GM21723 (cell line): ENCODE results near the gene A4GALT.
A peak's percentile ranks its signal among the peaks of the same experiment; 100 is the strongest.
"Not testable (repeated sequence)": the region's sequence is repeated elsewhere in the genome, so short reads cannot be mapped to it uniquely, and the experiment has no call there.

Experiments
- ATAC-seq: cut with Tn5 transposase; IDR thresholded peaks from one replicate; pipeline ENCODE4 v1.9.1; 2021; ENCODE audit warnings: mild to moderate bottlenecking, moderate library complexity; ENCODE audit not compliant: unreplicated experiment

The A4GALT gene

GRCh38 chr22:42720263-42721044, at the start of gene A4GALT:
TSS of gene A4GALT (minus strand) at chr22:42720870. CDS start at chr22:42693951, 26,919 bp downstream.
- no peak for ATAC-seq

GRCh38 chr22:42770448-42770726, 49.7 kb upstream of the A4GALT start:
- no peak for ATAC-seq

- peak; percentile 88 for ATAC-seq
These were observed 49.1 kb upstream of the A4GALT start for GRCh38 chr22:42769574-42770447.

DNA sequence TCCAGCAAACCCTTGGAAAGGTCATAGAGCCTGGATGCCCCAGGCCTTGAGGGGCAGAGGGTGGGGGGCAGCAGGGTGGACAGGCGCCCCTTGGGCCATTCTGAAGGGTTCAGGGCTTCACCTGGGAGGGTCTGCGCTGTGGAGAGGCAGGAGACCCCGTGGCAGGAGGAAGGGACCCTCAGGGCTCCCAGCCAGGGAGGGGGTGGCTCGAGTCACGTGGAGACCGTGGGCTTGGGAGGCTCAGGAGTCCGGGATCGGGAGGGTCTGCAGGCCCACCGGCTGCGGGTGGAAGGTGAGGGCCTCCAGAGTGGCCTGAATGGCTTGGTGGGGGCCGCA, 48.5 kb upstream of the A4GALT start:
- ATAC-seq: no peak

- no peak for ATAC-seq
These were observed 47.8 kb upstream of the A4GALT start for GRCh38 chr22:42768385-42769035.

- no peak for ATAC-seq
These were observed 46.2 kb upstream of the A4GALT start for GRCh38 chr22:42766860-42767259.

DNA sequence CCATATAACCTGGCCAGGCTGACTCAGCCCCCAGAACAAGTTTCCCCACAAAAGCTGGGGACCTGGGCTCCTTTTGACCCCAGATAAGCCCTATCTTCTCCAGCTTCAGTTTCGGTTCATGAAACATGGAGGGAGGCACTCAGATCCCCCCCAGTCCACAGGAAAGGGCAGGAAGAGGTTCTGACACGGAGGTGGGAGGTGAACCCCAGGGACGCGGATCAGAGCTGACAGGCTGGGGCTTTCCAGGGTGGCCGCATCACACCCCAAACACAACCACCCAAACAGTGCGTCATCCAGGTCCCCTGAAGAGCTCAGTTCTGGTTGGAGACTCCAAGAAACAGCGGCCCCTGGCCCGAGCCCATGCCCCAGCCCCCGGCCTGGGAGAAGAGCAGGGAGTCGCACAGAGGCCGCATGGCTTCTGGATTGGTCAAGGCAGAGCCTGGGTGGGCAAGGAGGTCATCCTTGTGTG, 44.3 kb upstream of the A4GALT start:
- ATAC-seq: no peak

DNA sequence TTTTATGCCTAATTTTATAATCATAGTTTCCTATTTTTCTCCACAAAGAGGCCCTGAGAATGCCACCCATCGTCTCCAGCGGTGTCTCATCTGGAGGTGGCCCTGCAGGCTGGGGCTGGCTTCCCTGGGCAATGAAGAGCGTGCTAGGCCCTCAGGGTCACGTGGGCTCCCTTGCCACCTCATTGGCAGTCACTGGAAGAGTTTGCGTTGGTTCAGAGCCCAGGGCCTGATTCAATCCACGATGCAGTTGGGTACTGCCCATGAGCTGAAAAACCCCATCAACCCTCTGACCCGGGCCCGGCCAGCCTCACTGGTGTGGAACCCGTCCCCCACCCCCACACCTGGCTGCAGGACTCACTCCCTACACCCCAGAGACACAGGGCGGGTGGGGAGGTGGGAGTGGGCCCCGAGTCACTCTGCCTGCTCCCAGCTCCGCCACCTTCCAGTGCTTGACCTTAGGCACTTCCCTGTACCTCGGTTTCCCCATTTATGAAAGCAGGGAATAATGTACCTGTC, 43.4 kb upstream of the A4GALT start:
- ATAC-seq: no peak

DNA sequence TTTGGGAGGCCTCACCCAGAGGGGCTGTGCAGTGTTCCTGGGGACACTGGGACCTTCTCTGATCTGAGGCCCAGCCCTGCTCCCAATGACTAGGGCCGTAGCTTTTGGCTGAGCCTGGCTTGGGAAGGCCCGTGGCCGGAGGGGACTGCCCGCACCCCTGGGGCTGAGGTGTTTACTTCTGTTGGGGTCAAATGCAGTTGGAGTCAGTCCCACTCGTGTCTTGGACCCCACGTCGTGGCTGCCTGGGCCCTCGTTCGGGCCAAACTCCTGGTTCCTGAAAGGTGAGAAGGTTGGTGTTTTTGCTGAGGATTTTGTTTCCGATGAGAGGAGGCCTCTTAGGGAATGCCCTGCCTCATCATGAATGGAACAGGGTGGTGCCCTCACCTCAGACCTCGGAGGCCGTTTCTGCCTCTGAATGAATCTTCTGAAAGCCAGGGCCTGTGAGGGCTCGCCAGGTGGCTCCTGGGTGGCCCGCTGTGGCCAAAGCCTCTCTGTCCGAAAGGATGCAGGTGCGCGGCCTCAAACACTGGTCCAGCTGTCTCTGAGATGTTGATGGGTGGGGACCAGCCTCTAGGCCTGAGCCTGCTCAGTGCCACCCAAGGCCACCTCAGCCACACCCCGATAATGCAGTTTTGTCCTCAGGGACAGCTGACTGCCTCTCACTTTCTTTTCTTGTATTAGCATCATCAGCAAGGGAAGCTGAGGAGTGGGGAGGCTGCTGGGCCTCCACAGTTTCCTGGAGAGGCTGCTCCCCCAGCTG, 40.3 kb upstream of the A4GALT start:
- no peak for ATAC-seq

GRCh38 chr22:42758931-42759629, 38.4 kb upstream of the A4GALT start:
- no peak for ATAC-seq

DNA sequence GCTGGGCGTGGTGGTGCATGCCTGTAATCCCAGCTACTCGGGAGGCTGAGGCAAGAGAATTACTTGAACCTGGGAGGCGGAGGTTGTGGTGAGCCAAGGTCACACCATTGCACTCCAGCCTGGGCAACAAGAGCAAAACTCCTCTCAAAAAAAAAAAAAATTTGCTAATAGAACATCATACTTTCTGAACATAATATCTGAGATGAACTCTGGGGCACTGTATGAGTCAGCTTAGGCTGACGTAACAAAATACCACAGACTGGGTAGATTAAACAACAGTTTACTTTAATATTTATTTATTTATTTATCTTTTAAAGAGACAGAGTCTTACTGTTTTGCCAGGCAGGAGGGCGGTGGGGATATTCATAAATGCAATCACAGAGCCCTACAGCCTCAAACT, 34.9 kb upstream of the A4GALT start:
- ATAC-seq: not testable (repeated sequence)

DNA sequence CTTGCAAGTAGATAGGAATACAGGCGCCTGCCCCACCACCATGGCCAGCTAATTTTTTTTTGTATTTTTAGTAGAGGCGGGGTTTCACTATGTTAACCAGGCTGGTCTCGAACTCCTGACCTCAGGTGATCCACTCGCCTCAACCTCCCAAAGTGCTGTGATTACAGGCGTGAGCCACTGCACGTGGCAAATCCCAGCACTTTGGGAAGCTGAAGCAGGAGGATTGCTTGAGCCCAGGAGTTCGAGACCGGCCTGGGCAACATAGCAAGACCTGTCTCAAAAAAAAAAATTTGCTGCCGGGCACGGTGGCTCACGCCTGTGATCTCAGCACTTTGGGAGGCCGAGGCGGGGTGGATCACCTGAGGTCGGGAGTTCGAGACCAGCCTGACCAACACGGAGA, 34.5 kb upstream of the A4GALT start:
- ATAC-seq: not testable (repeated sequence)

DNA sequence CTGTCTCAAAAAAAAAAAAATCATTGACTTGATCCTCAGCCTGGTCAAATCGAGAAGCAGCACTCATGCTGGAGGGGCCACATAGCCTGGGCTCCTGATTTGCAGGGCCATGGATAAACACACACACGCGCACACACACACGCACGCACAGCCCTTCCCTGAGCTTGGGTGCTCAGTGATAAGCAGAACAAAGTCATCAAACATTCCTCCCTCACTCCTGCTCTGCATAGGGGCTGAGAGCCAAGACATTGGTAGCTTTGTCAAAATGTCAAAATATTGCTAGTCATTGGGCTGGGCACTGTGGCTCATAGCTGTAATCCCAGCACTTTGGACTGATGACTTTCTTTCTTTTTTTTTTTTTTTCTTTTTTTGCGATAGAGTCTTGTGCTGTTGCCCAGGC, 34.0 kb upstream of the A4GALT start:
- no peak for ATAC-seq

- ATAC-seq: no peak
These were observed 32.2 kb upstream of the A4GALT start for GRCh38 chr22:42752912-42753311.

DNA sequence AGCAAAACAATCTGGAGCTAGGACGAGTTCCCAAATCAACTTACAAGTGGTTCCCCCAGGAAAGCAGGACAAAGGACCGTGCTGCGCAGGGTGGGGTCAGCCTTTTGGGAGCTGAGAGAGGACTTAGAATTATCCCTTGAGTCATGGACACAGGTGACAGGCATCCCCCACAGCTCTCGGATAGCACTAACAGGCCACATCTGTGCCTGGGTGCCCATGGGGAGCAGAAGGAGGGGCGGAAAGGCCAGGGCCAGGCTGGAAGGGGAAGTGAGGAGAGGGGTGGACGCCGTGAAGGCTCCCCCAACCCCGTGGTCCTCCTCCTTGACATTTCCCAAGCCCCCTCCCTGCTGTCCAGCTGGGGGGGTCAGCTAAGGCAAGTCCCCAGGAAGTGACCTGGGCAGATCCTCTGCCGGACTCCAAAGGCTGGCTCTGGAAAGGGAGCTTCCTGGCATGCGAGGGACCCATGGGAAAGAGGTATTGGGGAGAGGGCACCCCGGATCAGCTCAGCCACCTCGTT, 31.6 kb upstream of the A4GALT start:
- ATAC-seq: no peak

DNA sequence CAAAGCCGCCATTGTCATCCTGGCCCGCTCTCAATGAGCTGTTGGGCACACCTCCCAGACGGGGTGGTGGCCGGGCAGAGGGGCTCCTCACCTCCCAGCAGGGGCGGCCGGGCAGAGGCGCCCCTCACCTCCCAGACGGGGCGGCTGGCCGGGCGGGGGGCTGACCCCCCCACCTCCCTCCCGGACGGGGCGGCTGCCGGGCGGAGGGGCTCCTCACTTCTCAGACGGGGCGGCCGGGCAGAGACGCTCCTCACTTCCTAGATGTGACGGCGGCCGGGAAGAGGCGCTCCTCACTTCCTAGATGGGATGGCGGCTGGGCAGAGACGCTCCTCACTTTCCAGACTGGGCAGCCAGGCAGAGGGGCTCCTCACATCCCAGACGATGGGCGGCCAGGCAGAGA, 29.8 kb upstream of the A4GALT start:
- ATAC-seq: not testable (repeated sequence)

- no peak for ATAC-seq
These were observed 27.2 kb upstream of the A4GALT start for GRCh38 chr22:42747701-42748513.

DNA sequence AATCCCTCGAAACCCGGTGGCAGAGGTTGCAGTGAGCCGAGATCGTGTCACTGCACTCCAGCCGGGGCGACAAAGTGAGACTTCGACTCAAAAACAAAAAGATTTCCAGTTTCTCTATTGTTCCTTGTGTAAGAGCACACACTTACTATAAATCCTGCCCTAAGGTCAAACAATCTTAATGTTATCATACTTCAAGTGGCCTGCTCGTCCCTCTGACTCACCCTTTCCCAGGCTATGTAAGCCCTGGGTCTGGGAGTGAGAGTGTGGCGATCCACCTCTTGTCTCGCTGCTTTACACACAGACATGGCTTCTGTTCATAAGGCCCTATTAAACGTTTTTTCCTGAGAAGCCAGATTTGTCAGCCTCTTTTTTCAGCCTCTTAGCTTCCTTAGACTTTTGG, 24.4 kb upstream of the A4GALT start:
- no peak for ATAC-seq

DNA sequence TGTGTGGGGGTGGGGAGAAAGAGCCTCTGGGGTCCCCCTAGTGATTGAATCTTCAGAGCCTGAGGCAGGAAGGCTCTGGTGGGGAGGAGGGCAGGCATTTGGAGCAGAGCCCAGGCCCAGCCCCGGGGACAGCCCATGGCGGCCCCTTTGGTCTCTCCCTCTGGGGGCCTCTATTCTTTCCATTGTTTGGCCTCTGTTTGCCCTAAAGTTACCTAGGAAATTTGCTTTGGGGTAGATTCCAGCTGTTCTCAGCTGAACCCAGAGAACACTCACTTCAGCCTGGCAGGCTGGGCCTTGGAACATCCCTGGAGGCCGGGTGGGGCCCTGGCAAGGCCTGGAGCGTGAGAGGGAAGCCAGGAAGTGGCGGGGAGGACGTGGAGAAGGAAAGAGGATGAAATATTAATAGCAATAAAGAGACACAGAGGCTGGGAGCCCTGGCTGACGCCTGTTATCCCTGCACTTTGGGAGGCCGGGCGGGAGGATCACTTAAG, 22.9 kb upstream of the A4GALT start:
- ATAC-seq: no peak
